ENCODE data around the gene PSMF1. TPM values are rescaled to one million over a fixed set of nuclear protein-coding genes. Genes with fewer than 3 reads are reported as not detected.
"Not testable (repeated sequence)": the region's sequence is repeated elsewhere in the genome, so short reads cannot be mapped to it uniquely, and the experiment has no call there.

The PSMF1 gene
- total RNA-seq, 1 donor from 2014 or later, result 161 TPM

DNA sequence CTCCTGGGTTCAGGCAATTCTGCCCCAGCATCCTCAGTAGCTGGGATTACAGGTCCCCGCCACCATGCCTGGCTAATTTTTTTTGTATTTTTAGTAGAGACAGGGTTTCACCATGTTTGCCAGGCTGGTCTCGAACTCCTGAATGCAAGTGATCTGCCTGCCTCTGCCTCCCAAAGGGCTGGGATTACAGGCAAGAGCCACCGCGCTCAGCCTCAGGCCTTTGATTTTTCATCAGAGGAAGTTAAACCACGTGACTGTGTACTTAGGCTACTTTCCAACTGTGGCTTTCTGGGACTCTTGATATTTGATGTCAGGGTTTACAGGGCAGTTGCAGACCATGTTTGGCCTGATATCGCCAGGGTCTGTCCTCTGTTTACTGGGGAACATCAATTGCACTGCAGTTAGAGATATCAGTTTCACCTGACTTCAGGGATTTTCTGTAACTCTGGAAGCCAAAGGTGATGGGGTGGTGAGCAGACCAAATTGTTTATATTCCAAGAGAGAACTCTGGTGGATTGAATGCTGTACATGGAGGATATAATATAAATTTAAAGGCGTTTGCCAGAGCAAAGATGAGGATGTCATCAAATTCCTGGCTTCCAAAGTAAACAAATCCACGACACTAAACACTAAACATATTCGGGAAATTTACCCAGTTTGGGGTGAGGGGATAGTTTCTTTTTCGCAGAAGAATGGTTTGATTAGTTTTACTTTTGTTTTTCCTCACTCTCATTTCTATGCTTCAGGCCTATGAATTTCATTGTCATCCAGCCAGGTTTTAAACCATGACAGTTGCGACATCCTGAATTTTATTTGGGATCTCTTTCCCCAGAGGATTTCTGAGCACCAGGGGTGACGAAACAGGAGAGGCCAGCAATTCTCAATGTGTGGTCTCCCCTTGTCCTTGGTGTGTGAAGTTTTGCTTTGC, 4.2 kb downstream of the PSMF1 start:
- intact Hi-C loops (cut with micrococcal nuclease), result no loop called here

GRCh38 chr20:1123666-1124065, 5.3 kb downstream of the PSMF1 start:
- intact Hi-C loops (cut with micrococcal nuclease), result no loop called here

GRCh38 chr20:1124421-1124820, 6.0 kb downstream of the PSMF1 start:
- intact Hi-C loops (cut with micrococcal nuclease), result no loop called here

GRCh38 chr20:1125277-1125676, 6.9 kb downstream of the PSMF1 start:
- intact Hi-C loops (cut with micrococcal nuclease), result no loop called here

- intact Hi-C loops (cut with micrococcal nuclease), result no loop called here
Observed at GRCh38 chr20:1127840-1128239, 9.4 kb downstream of the PSMF1 start.

GRCh38 chr20:1130058-1130694, 11.8 kb downstream of the PSMF1 start:
- intact Hi-C loops (cut with micrococcal nuclease), result no loop called here

- intact Hi-C loops (cut with micrococcal nuclease), result no loop called here
Observed at GRCh38 chr20:1130847-1131246, 12.4 kb downstream of the PSMF1 start.

- intact Hi-C loops (cut with micrococcal nuclease), result no loop called here
Observed at GRCh38 chr20:1131354-1131753, 13.0 kb downstream of the PSMF1 start.

DNA sequence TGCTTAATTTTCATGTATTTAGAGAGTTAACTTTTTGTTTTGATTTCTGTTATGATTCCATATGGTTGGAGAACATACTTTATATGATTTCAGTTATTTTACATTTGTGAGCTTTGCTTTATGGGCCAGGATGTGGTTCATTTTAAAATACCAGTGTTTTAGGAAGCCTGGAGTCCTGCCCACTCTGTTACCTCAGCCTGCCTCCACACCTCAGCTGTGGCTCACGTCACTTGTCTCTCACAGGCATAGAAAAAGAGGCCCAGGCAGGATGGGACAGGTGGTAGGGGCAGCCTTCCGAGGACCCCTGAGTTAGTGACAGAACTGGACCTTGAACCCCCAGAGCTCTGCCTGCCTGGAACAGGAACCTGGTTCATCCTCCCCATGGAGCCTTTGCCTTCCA, 16.0 kb downstream of the PSMF1 start:
- intact Hi-C loops (cut with micrococcal nuclease), result no loop called here

GRCh38 chr20:1134836-1135235, 16.4 kb downstream of the PSMF1 start:
- intact Hi-C loops (cut with micrococcal nuclease), result no loop called here

DNA sequence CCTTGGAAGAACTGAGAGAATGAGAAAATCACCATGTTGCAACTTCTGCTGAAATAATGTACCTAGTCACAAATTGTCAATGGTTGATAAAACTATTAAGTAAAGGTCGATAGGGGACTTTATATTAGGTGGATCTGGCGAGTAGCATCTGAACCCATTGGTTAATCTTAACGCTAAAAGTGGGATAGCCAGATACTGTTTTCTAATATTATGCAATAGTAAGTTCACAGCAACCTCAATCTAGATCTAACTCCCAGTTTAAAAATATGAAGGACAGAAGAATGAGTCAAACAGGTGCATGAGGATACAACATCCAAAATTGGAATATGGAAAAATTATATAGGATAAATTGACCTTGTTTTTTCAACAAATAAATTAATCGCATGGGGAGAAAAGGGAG, 18.8 kb downstream of the PSMF1 start:
- intact Hi-C loops (cut with micrococcal nuclease), result no loop called here

DNA sequence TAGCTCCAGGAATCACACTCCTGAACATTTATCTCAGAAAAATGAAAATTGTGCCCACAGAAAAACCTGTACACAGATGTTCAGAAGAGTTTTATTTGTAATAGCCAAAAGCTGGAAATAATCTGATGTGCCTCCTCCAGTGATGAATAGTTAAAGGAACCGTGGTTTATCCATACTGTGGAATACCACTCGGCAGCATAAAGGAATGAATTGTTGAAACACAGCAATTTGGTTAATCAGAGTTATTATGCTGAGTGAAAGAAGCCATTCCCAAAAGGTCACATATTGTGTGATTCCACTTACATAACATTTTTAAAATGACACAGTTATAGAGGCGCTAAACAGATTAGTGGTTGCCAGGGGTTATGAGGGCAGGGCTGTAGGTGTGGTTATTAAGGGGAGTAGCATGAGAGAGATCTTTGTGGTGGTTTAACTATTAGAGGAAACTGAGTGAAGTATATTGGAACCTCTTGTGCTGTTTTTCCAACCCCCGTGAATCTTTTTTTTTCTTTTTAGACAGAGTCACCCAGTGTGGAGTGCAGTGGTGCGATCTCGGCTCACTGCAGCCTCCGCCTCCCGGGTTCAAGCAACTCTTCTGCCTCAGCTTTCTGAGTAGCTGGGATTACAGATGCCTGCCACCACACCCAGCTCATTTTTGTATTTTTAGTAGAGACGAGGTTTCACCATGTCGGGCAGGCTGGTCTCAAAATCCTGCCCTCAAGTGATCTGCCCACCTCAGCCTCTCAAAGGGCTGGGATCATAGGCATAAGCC, 26.2 kb downstream of the PSMF1 start:
- intact Hi-C loops (cut with micrococcal nuclease), result no loop called here

DNA sequence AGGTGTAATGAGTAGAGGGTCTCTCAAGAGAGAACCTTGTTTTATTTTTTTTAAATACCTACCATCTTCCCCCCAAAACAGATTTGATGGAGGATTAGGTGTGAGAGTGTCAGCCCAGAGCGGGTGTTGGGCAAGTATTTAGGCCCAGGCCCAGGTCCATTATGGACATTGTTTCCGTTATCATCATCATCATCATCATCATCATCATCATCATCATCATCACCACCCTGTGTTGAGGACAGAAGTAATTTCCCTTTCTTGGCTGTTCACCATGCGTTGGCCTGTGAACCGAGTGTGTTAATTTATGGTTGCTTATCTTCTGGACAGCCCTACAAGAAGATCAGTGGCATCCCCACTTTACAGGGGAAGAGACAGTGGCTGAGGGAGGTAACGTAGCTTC, 28.6 kb downstream of the PSMF1 start:
- intact Hi-C loops (cut with micrococcal nuclease), result no loop called here

- intact Hi-C loops (cut with micrococcal nuclease), result not testable (repeated sequence)
Observed at GRCh38 chr20:1149812-1150211, 31.4 kb downstream of the PSMF1 start.

- intact Hi-C loops (cut with micrococcal nuclease), result no loop called here
Observed at GRCh38 chr20:1150218-1150617, 31.8 kb downstream of the PSMF1 start.

- intact Hi-C loops (cut with micrococcal nuclease), result no loop called here
Observed at GRCh38 chr20:1150968-1151367, 32.6 kb downstream of the PSMF1 start.

GRCh38 chr20:1154226-1154625, 35.8 kb downstream of the PSMF1 start:
- intact Hi-C loops (cut with micrococcal nuclease), result no loop called here

DNA sequence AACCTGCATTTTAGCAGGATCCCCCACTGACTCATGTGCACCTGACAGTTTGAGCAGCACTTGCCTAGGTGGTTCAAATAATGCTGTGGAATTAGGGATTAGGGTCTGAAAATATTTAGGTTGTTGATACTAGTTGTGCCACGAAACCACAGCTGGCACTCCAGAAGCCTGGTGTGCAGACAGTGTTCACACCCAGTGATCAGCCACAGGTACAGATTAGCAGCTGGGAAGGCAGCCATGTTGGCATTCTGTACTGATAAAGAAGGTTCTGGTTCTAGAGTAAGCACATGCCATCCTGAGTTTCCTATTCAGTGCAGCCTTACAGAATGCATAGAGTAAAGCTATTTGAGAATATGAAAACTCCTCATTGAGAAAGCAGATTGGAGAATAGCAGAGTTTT, 36.3 kb downstream of the PSMF1 start:
- intact Hi-C loops (cut with micrococcal nuclease), result no loop called here

DNA sequence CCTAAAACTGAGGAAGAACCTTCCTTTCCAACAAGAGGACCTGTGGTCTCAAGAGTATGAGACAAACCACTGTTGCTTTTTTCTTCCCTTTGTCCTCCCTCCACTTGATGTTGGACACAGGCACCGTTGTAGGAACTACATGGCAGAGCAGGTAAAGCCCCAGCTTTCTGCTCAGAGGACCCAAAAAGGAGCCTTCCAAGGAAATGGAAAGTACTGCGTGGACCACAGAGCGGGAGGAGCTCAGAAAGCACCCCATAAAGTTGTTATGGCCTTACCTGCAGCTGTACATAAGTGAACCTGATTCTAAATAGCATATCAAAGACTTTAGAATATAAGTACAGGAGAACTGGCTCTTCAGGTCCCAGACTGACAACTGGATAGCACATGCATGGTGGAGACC, 36.9 kb downstream of the PSMF1 start:
- intact Hi-C loops (cut with micrococcal nuclease), result no loop called here

- intact Hi-C loops (cut with micrococcal nuclease), result no loop called here
Observed at GRCh38 chr20:1160496-1160895, 42.1 kb downstream of the PSMF1 start.

- intact Hi-C loops (cut with micrococcal nuclease), result no loop called here
Observed at GRCh38 chr20:1160991-1161390, 42.6 kb downstream of the PSMF1 start.

- intact Hi-C loops (cut with micrococcal nuclease), result no loop called here
Observed at GRCh38 chr20:1163105-1163504, 44.7 kb downstream of the PSMF1 start.
